Heart right ventricle (tissue), 16 donors: ENCODE data around the gene ARPP21. TPM values are rescaled to one million over a fixed set of nuclear protein-coding genes. Genes with fewer than 3 reads are reported as not detected.

Source experiments
- ATAC-seq, 8 donors: fragments of 200-7000 bp; cut with Tn5 transposase; one replicate each; pipeline ENCODE4 v1.9.1; 2020; ENCODE audit warnings: mild to moderate bottlenecking in 8 of 8, moderate library complexity in 8 of 8, moderate number of reproducible peaks in 1 of 8
- DNase-seq, 2 donors: peaks; one replicate each; pipeline ENCODE4 v3.0.0-alpha.2; 2020
- H3K27ac ChIP-seq, 10 donors: fragments of 200-600 bp; sonication (generic) in 2 of 10; one replicate each; pipeline versions ENCODE4 v1.5.0 to v1.8.0; 2020 to 2022; ENCODE audit warnings: mild to moderate bottlenecking in 3 of 10
- H3K27me3 ChIP-seq, 7 donors: fragments of 200-600 bp; one replicate each; pipeline ENCODE4 v1.8.0; 2021 to 2022; ENCODE audit warnings: mild to moderate bottlenecking in 2 of 7
- H3K36me3 ChIP-seq, 9 donors: fragments of 200-600 bp; sonication (generic) in 1 of 9; one replicate each; pipeline versions ENCODE4 v1.5.0 to v1.8.0; 2020 to 2022; ENCODE audit warnings: mild to moderate bottlenecking in 2 of 9
- H3K4me1 ChIP-seq, 9 donors: fragments of 200-600 bp; sonication (generic) in 1 of 9; one replicate each; pipeline versions ENCODE4 v1.5.0 to v1.8.0; 2020 to 2022; ENCODE audit warnings: mild to moderate bottlenecking in 4 of 9
- H3K4me3 ChIP-seq, 10 donors: fragments of 200-600 bp; sonication (generic) in 2 of 10; one replicate each; pipeline versions ENCODE4 v1.5.0 to v1.8.0; 2020 to 2022; ENCODE audit warnings: mild to moderate bottlenecking in 7 of 10, moderate library complexity in 2 of 10
- H3K9me3 ChIP-seq, 11 donors: fragments of 200-600 bp in 10 of 11; sonication (generic) in 2 of 11; one replicate each; pipeline versions ENCODE4 v1.5.0 to v1.8.0; 2013 to 2022; ENCODE audit warnings: mild to moderate bottlenecking in 2 of 11, control low read depth in 1 of 11, moderate library complexity in 1 of 11
- CTCF ChIP-seq, 9 donors: fragments of 200-600 bp; sonication (generic) in 2 of 9; IDR thresholded peaks; one replicate each; pipeline versions ENCODE4 v1.5.0 to v1.8.0; 2021 to 2022; ENCODE audit warnings: antibody characterized with exemption in 9 of 9, mild to moderate bottlenecking in 5 of 9, moderate library complexity in 1 of 9
- WGBS, 2 donors: extraction: QIAGEN DNeasy Blood & Tissue Kit; methylation state at CpG; one replicate each; pipeline ENCODE4 v1.1.7; 2013; ENCODE audit warnings: inconsistent platforms in 1 of 2; 5-methylcytosine and 5-hydroxymethylcytosine counted together
- intact Hi-C, 10 donors: fragments of 100-400 bp; cut with DNase I; formaldehyde crosslinking; loops; one replicate each; pipeline versions ENCODE4 v1.11.1 to v1.14.2; 2022
- polyA plus RNA-seq, 2 donors: library from polyadenylated mRNA; stranded (reverse); fragments of 200-250 nt; gene quantifications; one replicate each; pipeline ENCODE4 v1.2.3, GENCODE V29; 2013
- total RNA-seq, 10 donors: library from RNA; stranded (reverse); fragmentation: NEBNext Ultra II Directional in 3 of 10; extraction: Animal tissue kit (Norgen Biotek cat#: 25700) in 3 of 10; gene quantifications; one replicate each; pipeline versions ENCODE4 v1.2.1 to v1.2.4, GENCODE V29; 2021 to 2023
- donor health status: Arrhythmogenic right ventricular cardiomyopathy.
- donor health status: ischemic (EF 13 %, LVEDD 7.1; RV severe dilation, severe dysfunction).
- donor health status: healthy with polysubstance abuse.
- donor health status: DM: no; HTN: yes; CAD: no.
- donor health status: DM: no; HTN: no; CAD: no.
- donor health status: ischemic (EF 25% LVEDD 6.9; RV normal size, moderate dysfunction).
- donor health status: ischemic (EF 25% LVEDD 5.7; RV mildly dilated, moderate dysfunction).
- donor health status: healthy.
- donor health status: DM: yes; HTN: yes; CAD: no.
- donor health status: Ischemic cardiomyopathy.
- donor health status: ischemic (EF 35%, LVEDD 5.7; RV mildly dilated, moderate dysfunction).
- donor health status: nonischemic (EF 11% LVEDD 7.7; RV severe dilation, severe dysfunction).
- donor health status: DM: yes; HTN: yes; CAD: no.
- donor health status: PGD.
- donor health status: ischemic (EF 29% LVEDD 5.4; RV normal size, mild dysfunction).
- donor health status: nonischemic (EF 23%, LVEDD 6.1; RV moderate dilation, normal function).

ARPP21 gene
- total and polyA plus RNA-seq, 12 donors, result 0.06 TPM; not detected in 11

- no peak for ATAC-seq
- peaks cover 0 to 5% (median 0%) of the 10 kb centered on the region in 7 donors for H3K27me3 ChIP-seq
- H3K4me3 ChIP-seq, result no peak overlapping the region
- H3K27ac ChIP-seq, result no peak overlapping the region
- no peaks in the 10 kb centered on the region for H3K36me3 ChIP-seq
- intact Hi-C loops, result no loop called here
- WGBS, 2 donors, result 86 to 90% methylated on average over 2 of the region's 2 CpGs
- no peak for DNase-seq
- TF ChIP-seq CTCF (IDR thresholded peaks at IDR 0.05), result no peak
- H3K4me1 ChIP-seq, result no peaks in the 10 kb centered on the region
- no peaks in the 10 kb centered on the region for H3K9me3 ChIP-seq
Measured at GRCh38 chr3:35733864-35734263, 94.5 kb downstream of the ARPP21 start.

GRCh38 chr3:35737080-35737479 lies 97.8 kb downstream of the ARPP21 start:
- H3K27me3 ChIP-seq, result peaks cover 0 to 6% (median 0%) of the 10 kb centered on the region in 7 donors

GRCh38 chr3:35737527-35737926 lies 98.2 kb downstream of the ARPP21 start:
- intact Hi-C loops, result no loop called here
- no peak for TF ChIP-seq CTCF (IDR thresholded peaks at IDR 0.05)
- no peak overlapping the region for H3K27ac ChIP-seq
- H3K4me3 ChIP-seq, result no peak overlapping the region
- no peak for DNase-seq
- WGBS, 2 donors, result 96 to 97% methylated on average over 4 of the region's 4 CpGs
- no peaks in the 10 kb centered on the region for H3K36me3 ChIP-seq
- ATAC-seq, result no peak
- H3K9me3 ChIP-seq, result no peaks in the 10 kb centered on the region
- H3K4me1 ChIP-seq, result no peaks in the 10 kb centered on the region
- peaks cover 0 to 6% (median 0%) of the 10 kb centered on the region in 7 donors for H3K27me3 ChIP-seq

More at GRCh38 chr3:35737080-35737479, 97.8 kb downstream of the ARPP21 start:
- Histone ChIP-seq H3K4me1 (no peaks in the 10 kb centered on the region), H3K4me3 (no peak overlapping the region), H3K36me3 (no peaks in the 10 kb centered on the region), H3K9me3 (no peaks in the 10 kb centered on the region), H3K27ac (no peak overlapping the region)
- no peak for TF ChIP-seq CTCF (IDR thresholded peaks at IDR 0.05)
- intact Hi-C loops, result no loop called here
- WGBS, 2 donors, result 93 to 96% methylated on average over 6 of the region's 6 CpGs
- DNase-seq (no peak), ATAC-seq (no peak)

- Histone ChIP-seq H3K4me3 (no peak overlapping the region), H3K4me1 (no peaks in the 10 kb centered on the region), H3K27me3 (peaks cover 0 to 6% (median 0%) of the 10 kb centered on the region in 7 donors), H3K9me3 (no peaks in the 10 kb centered on the region), H3K36me3 (no peaks in the 10 kb centered on the region), H3K27ac (no peak overlapping the region)
- no peak for DNase-seq
- 86 to 89% methylated on average over 4 of the region's 4 CpGs for WGBS, 2 donors
- ATAC-seq, result no peak
- intact Hi-C loops, result no loop called here
- no peak for TF ChIP-seq CTCF (IDR thresholded peaks at IDR 0.05)
Measured at GRCh38 chr3:35737934-35738706, 98.8 kb downstream of the ARPP21 start.
